ENCODE measurements around the gene MMS22L. TPM values are rescaled to one million over a fixed set of nuclear protein-coding genes. Genes with fewer than 3 reads are reported as not detected.

The MMS22L gene
- total and polyA plus RNA-seq, 10 of the 15 experiments (the other 5 are each of a cell fraction or from before 2014, with no cell fraction given), result 5.0 to 33.9 (median 18.7) TPM

DNA sequence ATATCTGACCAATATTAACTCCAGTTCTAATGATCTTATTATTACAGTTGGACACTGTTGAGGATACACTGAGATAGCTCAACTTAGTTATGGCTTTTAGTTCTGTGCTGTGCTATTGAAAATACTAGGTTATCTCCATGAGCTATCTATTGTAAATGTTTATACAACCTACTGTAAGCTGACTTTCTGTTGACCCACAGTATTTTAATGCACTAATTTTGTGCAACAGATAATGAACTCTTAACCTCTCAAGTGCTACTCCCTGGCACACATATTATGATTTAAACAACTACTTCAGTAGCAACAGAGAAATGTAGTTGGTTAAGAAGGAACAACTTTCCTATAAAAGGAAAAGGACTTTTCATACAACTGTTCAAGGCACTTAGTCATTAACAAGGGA lies 5.2 kb upstream of the MMS22L start:
- CTCF ChIA-PET, result no interaction called here
- no peak for FAIRE-seq
- Histone ChIP-seq H3K9ac (ENCODE audit: control insufficient read depth, insufficient read depth, low read length) (no peak overlapping the region), H3K4me1 (ENCODE audit: control insufficient read depth, insufficient read depth, low read length) (no peaks in the 10 kb centered on the region), H4K20me1 (ENCODE audit: control insufficient read depth, insufficient read depth) (no peaks in the 10 kb centered on the region), H3K27ac (ENCODE audit: control insufficient read depth, insufficient read depth) (no peak overlapping the region), H3K27me3 (replicated peaks in 1 of 2; ENCODE audit: control insufficient read depth in 2 of 2, insufficient read depth in 2 of 2, low read length in 1 of 2) (no peaks in the 10 kb centered on the region), H2AFZ (ENCODE audit: control insufficient read depth, low read depth, low read length) (no peak overlapping the region), H3K9me3 (replicated peaks; ENCODE audit: control insufficient read depth, insufficient read depth, low read length) (no peaks in the 10 kb centered on the region; the same call in 2 of the 3 replicates), H3K79me2 (ENCODE audit: control insufficient read depth, insufficient read depth, low read length) (no peaks in the 10 kb centered on the region; the same call in 1 of the 2 replicates), H3K36me3 (ENCODE audit: control insufficient read depth in 2 of 2, insufficient read depth in 2 of 2, low read length in 1 of 2) (no peaks in the 10 kb centered on the region), H3K4me3 (no peak overlapping the region), H3K4me2 (ENCODE audit: control insufficient read depth, insufficient read depth) (no peak overlapping the region)
- intact Hi-C loops (cut with micrococcal nuclease; ENCODE audit: unreplicated experiment) (no loop called here), in situ Hi-C loops (cut with MboI) (no loop called here)
- RAD21 ChIA-PET (ENCODE audit: unreplicated experiment), result no interaction called here
- no peak for DNase-seq (ENCODE audit: low read depth, low spot score)
- no peak for TF ChIP-seq NFXL1 (IDR thresholded peaks at IDR 0.05; ENCODE audit: borderline replicate concordance)
- TF ChIP-seq RB1 (IDR thresholded peaks at IDR 0.05; ENCODE audit: borderline replicate concordance), result no peak
- no peak for TF ChIP-seq ZNF217 (IDR thresholded peaks at IDR 0.05)
- TF ChIP-seq NRF1 (conservative IDR thresholded peaks at IDR 0.05; ENCODE audit: low read depth, low read length), result no peak
- TF ChIP-seq SUPT20H (IDR thresholded peaks at IDR 0.05; ENCODE audit: borderline replicate concordance, control insufficient read depth, low read depth, low read length), result no peak
- TF ChIP-seq, protein P1, sequence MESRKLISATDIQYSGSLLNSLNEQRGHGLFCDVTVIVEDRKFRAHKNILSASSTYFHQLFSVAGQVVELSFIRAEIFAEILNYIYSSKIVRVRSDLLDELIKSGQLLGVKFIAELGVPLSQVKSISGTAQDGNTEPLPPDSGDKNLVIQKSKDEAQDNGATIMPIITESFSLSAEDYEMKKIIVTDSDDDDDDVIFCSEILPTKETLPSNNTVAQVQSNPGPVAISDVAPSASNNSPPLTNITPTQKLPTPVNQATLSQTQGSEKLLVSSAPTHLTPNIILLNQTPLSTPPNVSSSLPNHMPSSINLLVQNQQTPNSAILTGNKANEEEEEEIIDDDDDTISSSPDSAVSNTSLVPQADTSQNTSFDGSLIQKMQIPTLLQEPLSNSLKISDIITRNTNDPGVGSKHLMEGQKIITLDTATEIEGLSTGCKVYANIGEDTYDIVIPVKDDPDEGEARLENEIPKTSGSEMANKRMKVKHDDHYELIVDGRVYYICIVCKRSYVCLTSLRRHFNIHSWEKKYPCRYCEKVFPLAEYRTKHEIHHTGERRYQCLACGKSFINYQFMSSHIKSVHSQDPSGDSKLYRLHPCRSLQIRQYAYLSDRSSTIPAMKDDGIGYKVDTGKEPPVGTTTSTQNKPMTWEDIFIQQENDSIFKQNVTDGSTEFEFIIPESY (IDR thresholded peaks at IDR 0.05), result no peak
- no peak for TF ChIP-seq ZZZ3 (IDR thresholded peaks at IDR 0.05; ENCODE audit: control insufficient read depth, insufficient read length, low read depth)
- BruUV-seq (replicated peaks), result no TSS peak
- POLR2A ChIA-PET, result interaction anchor here (0.6 kb wide), 1 partner anchor 381 kb away, joined by 4 read pairs; no protein-coding TSS in a partner anchor
- SMC1A ChIA-PET (ENCODE audit: uncharacterized antibody, unreplicated experiment), result no interaction called here
- ATAC-seq, result no peak
